Neural cell (in vitro differentiated cells): ENCODE results near the gene EEF1A2.

Source experiments
- EZH2 ChIP-seq: fragments of 200-600, 300-800 bp; shearing (Covaris generic), sonication (generic); IDR thresholded peaks from 2 replicates; pipeline ENCODE4 v1.6.1; 2014; ENCODE audit warnings: antibody characterized with exemption, low read length, borderline replicate concordance, mild to moderate bottlenecking; ENCODE audit not compliant: insufficient read depth, poor library complexity, severe bottlenecking
- POLR2AphosphoS5 ChIP-seq: IDR thresholded peaks from 2 replicates; pipeline ENCODE4 v1.6.1; 2012
- REST ChIP-seq: IDR thresholded peaks from 2 replicates; pipeline ENCODE4 v1.6.1; 2012; ENCODE audit warnings: borderline replicate concordance
- TAF1 ChIP-seq: IDR thresholded peaks from 2 replicates; pipeline ENCODE4 v1.6.1; 2012; ENCODE audit warnings: low read depth
- TF ChIP-seq, protein P1 (sequence below): fragments of 450-650 bp; IDR thresholded peaks from 2 replicates; pipeline ENCODE4 v1.5.1; 2014; ENCODE audit warnings: antibody characterized with exemption, mild to moderate bottlenecking, moderate library complexity; ENCODE audit not compliant: poor library complexity, severe bottlenecking

GRCh38 chr20:63452821-63453523 lies 45.9 kb downstream of the EEF1A2 start:
- TF ChIP-seq EZH2 (no peak), TAF1 (no peak), POLR2AphosphoS5 (no peak), REST (no peak)
- TF ChIP-seq, protein P1, sequence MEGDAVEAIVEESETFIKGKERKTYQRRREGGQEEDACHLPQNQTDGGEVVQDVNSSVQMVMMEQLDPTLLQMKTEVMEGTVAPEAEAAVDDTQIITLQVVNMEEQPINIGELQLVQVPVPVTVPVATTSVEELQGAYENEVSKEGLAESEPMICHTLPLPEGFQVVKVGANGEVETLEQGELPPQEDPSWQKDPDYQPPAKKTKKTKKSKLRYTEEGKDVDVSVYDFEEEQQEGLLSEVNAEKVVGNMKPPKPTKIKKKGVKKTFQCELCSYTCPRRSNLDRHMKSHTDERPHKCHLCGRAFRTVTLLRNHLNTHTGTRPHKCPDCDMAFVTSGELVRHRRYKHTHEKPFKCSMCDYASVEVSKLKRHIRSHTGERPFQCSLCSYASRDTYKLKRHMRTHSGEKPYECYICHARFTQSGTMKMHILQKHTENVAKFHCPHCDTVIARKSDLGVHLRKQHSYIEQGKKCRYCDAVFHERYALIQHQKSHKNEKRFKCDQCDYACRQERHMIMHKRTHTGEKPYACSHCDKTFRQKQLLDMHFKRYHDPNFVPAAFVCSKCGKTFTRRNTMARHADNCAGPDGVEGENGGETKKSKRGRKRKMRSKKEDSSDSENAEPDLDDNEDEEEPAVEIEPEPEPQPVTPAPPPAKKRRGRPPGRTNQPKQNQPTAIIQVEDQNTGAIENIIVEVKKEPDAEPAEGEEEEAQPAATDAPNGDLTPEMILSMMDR = no peak
